Upper lobe of left lung (tissue), 6 donors: Measurements from ENCODE around the gene KLK4. TPM values are rescaled to one million over a fixed set of nuclear protein-coding genes. Genes with fewer than 3 reads are reported as not detected.

Experiments used
- ATAC-seq, 2 donors: fragments of 200-7000 bp; cut with Tn5 transposase; one replicate each; pipeline ENCODE4 v1.9.1; 2022; ENCODE audit warnings: mild to moderate bottlenecking in 2 of 2, moderate library complexity in 2 of 2; ENCODE audit not compliant: low FRiP score in 2 of 2
- DNase-seq, 2 donors: peaks; one replicate each; pipeline ENCODE4 v3.0.0-alpha.2; 2019 to 2020
- H3K27ac ChIP-seq, 4 donors: fragments of 200-600 bp; sonication (generic); one replicate each; pipeline ENCODE4 v1.5.1; 2016 to 2019
- H3K27me3 ChIP-seq, 4 donors: fragments of 200-600 bp; sonication (generic); one replicate each; pipeline ENCODE4 v1.5.1; 2017 to 2019
- H3K36me3 ChIP-seq, 4 donors: fragments of 200-600 bp; sonication (generic); one replicate each; pipeline ENCODE4 v1.5.1; 2016 to 2019
- H3K4me1 ChIP-seq, 4 donors: fragments of 200-600 bp; sonication (generic); one replicate each; pipeline ENCODE4 v1.5.1; 2018 to 2019
- H3K4me3 ChIP-seq, 4 donors: fragments of 200-600 bp; sonication (generic); one replicate each; pipeline ENCODE4 v1.5.1; 2017 to 2019; ENCODE audit warnings: mild to moderate bottlenecking in 2 of 4, moderate library complexity in 1 of 4
- H3K9me3 ChIP-seq, 4 donors: fragments of 200-600 bp; sonication (generic); one replicate each; pipeline ENCODE4 v1.5.1; 2018 to 2019
- EP300 ChIP-seq, 4 donors: sonication (generic); formaldehyde crosslinking; IDR thresholded peaks; one replicate each; pipeline ENCODE4 v1.5.1; 2017; ENCODE audit warnings: antibody characterized with exemption in 4 of 4, control low read depth in 2 of 4
- POLR2A ChIP-seq, 4 donors: fragments of 450-650 bp; IDR thresholded peaks; one replicate each; pipeline ENCODE4 v1.5.1; 2016 to 2017; ENCODE audit warnings: antibody characterized with exemption in 4 of 4, mild to moderate bottlenecking in 2 of 4
- POLR2AphosphoS5 ChIP-seq, 2 donors: sonication (generic); formaldehyde crosslinking; IDR thresholded peaks; one replicate each; pipeline ENCODE4 v1.5.1; 2017; ENCODE audit warnings: antibody characterized with exemption in 2 of 2
- WGBS, 2 donors: methylation state at CpG; one replicate each; pipeline ENCODE4 v1.1.5; 2017 to 2018; 5-methylcytosine and 5-hydroxymethylcytosine counted together
- total RNA-seq, 6 donors: library from RNA; depleted of rRNA in 4 of 6; stranded (reverse); fragments of >200 nt in 4 of 6; gene quantifications; one replicate each; pipeline versions ENCODE4 v1.1.0 to v1.2.1, GENCODE V29; 2016 to 2021
- TF ChIP-seq, protein P1 (sequence below), 6 experiments: fragments of 450-650 bp in 4 of 6; fragments of 200-600 bp in 2 of 6; sonication (generic) in 2 of 6; IDR thresholded peaks; one replicate each; pipeline ENCODE4 v1.5.1; 2016 to 2019; ENCODE audit warnings: antibody characterized with exemption in 6 of 6
- donor health status: DM: no; HTN: no; CAD: no; lungs with moderate emphysema.
- donor health status: DM: no; HTN: yes; CAD: no; lungs with severe emphysema.

Gene KLK4, protein sequence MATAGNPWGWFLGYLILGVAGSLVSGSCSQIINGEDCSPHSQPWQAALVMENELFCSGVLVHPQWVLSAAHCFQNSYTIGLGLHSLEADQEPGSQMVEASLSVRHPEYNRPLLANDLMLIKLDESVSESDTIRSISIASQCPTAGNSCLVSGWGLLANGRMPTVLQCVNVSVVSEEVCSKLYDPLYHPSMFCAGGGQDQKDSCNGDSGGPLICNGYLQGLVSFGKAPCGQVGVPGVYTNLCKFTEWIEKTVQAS
- total RNA-seq: not detected

DNA sequence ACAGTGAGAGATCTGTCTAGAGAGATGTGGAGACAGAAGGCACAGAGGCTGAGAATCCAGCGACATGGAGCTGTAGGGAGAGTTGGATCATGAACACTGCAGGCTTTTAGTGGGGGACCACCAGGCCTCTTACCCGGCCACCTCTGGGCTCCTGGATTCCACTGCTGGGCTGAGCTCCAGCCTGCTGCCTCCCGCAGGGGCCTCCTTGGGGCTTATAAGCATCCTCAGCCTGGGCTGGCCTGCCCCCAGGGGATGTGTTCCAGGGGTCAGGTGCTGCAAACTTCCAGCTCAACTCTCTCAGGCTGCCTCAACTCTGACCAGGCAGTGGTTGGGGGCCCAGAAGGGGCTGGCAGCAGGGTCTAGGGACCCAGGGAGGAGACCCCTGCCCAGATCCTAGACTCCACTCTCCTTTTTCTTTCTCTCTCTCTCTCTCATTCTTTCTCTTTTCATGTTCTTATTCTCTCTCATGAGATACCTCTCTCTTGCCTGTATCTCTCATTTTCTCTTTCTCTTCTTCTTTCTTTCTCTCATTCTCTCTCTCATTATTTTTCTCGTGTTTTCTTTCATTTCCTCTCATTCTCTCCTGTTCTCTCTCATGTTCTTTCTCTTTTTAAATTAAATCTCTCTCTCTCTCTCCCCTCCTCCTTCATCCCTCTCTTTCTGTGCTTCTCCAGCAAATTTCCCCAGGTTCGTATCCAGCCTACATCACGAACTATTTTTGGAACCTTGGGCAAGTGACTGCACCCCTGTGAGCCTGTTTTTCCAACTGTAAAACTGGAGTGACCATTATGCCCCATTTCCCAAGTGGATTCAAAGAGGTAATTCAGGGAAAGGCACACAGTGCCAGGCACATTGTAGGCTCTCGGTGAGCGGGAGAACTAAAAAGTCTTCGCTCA lies at the start of gene KLK4:
Gene KLK4 (minus strand): TSS at position 190 of the 896 bp plus-strand sequence. CDS start 657 bp downstream, outside the sequence.
- peaks cover 0 to 30% (median 12%) of the 10 kb centered on the region in 4 donors for H3K27me3 ChIP-seq
- no peaks in the 10 kb centered on the region for H3K36me3 ChIP-seq
- no peaks in the 10 kb centered on the region for H3K9me3 ChIP-seq
- DNase-seq (no peak), ATAC-seq (peak in 1 of 2 donors; percentile 25)
- peaks cover 0 to 9% (median 6%) of the 10 kb centered on the region in 4 donors for H3K4me1 ChIP-seq
- H3K27ac ChIP-seq: no peak within 1 kb of the TSS
- WGBS, 2 donors: 57 to 62% methylated on average over 9 of the region's 9 CpGs
- H3K4me3 ChIP-seq: no peak within 1 kb of the TSS
- no peak for TF ChIP-seq POLR2AphosphoS5 (IDR thresholded peaks at IDR 0.05)
- TF ChIP-seq POLR2A (IDR thresholded peaks at IDR 0.05): no peak
- no peak for TF ChIP-seq EP300 (IDR thresholded peaks at IDR 0.05)
- TF ChIP-seq, protein P1, sequence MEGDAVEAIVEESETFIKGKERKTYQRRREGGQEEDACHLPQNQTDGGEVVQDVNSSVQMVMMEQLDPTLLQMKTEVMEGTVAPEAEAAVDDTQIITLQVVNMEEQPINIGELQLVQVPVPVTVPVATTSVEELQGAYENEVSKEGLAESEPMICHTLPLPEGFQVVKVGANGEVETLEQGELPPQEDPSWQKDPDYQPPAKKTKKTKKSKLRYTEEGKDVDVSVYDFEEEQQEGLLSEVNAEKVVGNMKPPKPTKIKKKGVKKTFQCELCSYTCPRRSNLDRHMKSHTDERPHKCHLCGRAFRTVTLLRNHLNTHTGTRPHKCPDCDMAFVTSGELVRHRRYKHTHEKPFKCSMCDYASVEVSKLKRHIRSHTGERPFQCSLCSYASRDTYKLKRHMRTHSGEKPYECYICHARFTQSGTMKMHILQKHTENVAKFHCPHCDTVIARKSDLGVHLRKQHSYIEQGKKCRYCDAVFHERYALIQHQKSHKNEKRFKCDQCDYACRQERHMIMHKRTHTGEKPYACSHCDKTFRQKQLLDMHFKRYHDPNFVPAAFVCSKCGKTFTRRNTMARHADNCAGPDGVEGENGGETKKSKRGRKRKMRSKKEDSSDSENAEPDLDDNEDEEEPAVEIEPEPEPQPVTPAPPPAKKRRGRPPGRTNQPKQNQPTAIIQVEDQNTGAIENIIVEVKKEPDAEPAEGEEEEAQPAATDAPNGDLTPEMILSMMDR (IDR thresholded peaks at IDR 0.05): no peak

DNA sequence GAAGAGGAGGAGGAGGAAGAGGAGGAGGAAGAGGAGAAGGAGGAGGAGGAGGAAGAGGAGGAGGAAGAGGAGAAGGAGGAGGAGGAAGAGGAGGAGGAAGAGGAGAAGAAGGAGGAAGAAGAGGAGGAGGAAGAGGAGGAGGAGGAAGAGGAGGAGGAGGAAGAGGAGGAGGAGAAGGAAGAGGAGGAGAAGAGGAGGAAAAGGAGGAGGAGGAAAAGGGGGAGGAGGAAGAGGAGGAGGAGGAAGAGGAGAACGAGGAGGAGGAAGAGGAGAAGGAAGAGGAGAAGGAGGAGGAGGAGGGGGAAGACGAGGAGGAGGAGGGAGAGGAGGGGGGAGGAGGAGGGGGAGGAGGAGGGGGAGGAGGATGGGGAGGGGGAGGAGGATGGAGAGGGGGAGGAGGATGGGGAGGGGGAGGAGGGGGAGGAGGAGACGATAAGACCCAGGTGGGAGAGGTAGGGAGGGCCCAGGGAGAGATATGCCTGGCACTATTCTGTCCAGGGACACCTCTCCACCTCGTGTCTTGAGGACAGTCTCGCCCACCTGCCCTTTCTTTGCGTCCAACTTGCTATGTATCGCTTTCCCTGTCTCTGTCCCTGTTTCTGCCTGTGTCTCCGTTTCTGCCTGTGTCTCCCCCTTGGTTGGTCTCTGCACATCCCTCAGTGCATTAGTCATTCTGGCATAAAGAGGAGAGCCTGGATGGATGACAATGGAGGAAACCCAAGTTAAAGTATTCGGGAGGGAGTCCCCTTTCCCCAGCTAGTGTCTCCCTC lies 48.7 kb upstream of the KLK4 start:
- Histone ChIP-seq H3K4me3 (no peak overlapping the region), H3K27me3 (no peaks in the 10 kb centered on the region), H3K4me1 (no peaks in the 10 kb centered on the region), H3K9me3 (no peaks in the 10 kb centered on the region), H3K27ac (no peak overlapping the region), H3K36me3 (no peaks in the 10 kb centered on the region)
- ATAC-seq (no peak), DNase-seq (no peak)
- no peak for TF ChIP-seq POLR2AphosphoS5 (IDR thresholded peaks at IDR 0.05)
- TF ChIP-seq, protein P1 (IDR thresholded peaks at IDR 0.05): no peak
- TF ChIP-seq EP300 (IDR thresholded peaks at IDR 0.05): no peak
- no peak for TF ChIP-seq POLR2A (IDR thresholded peaks at IDR 0.05)
- WGBS, 2 donors: 55 to 60% methylated on average over 8 to 9 of the region's 9 CpGs

DNA sequence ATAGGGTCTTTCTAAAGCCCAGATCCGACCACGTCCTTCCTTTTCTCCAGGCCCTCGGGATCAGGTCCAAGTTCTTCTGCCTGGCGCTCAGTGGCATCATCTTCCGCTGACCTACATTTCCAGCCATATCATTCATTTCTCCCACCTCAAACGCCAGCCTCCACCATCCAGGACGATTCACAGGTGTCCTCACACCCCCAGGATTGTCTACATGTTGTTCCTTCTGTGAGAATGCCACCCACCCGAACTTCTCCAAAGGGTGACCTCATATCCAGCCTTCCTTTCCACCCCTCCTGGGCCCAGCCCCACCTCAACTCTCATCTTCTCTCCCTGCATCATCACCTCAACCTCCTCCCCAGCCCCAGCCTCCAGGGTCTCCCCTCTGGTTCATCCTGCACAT lies 46.4 kb upstream of the KLK4 start:
- Histone ChIP-seq H3K4me3 (no peak overlapping the region), H3K9me3 (no peaks in the 10 kb centered on the region), H3K36me3 (no peaks in the 10 kb centered on the region), H3K27me3 (no peaks in the 10 kb centered on the region), H3K27ac (no peak overlapping the region), H3K4me1 (no peaks in the 10 kb centered on the region)
- DNase-seq (no peak), ATAC-seq (no peak)
- 58 to 73% methylated on average over 8 of the region's 8 CpGs for WGBS, 2 donors
- TF ChIP-seq EP300 (IDR thresholded peaks at IDR 0.05) (no peak), POLR2A (IDR thresholded peaks at IDR 0.05) (no peak), POLR2AphosphoS5 (IDR thresholded peaks at IDR 0.05) (no peak)
- TF ChIP-seq, protein P1 (IDR thresholded peaks at IDR 0.05): no peak

DNA sequence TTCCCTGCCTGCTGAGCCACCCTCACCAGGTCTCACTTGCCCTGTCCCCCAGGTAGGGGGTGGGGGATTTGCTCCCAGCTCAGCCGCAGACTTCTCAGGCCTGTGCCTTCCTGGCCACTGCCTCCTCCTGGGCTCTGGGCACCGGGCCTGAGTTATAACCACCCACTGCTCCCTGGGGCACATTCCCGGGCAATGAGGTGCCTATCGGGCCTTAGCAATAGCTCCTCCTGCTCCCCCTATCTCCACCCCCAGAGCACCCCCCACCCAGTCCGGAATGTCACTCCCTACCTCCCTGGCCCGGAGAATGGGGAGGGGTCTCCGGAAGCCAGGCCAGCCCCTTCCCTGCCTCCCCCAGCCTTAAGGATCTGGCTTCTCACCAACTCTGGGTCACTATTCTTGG lies 41.7 kb upstream of the KLK4 start, which contains the start of gene KLK5:
Gene KLK5 (minus strand): TSS at position 129 of the 400 bp plus-strand sequence. CDS start 381 bp downstream, outside the sequence.
- H3K27me3 ChIP-seq: no peaks in the 10 kb centered on the region
- 6 to 11% methylated on average over 2 to 7 of the region's 7 CpGs for WGBS, 2 donors

More for the DNA sequence above, 41.7 kb upstream of the KLK4 start, which contains the start of gene KLK5:
- DNase-seq: no peak
- ATAC-seq: no peak
- no peak within 1 kb of the TSS for H3K4me3 ChIP-seq
- TF ChIP-seq POLR2A (IDR thresholded peaks at IDR 0.05) (no peak), POLR2AphosphoS5 (IDR thresholded peaks at IDR 0.05) (no peak)
- H3K27ac ChIP-seq: no peak within 1 kb of the TSS
- no peaks in the 10 kb centered on the region for H3K36me3 ChIP-seq
- H3K9me3 ChIP-seq: no peaks in the 10 kb centered on the region
- no peaks in the 10 kb centered on the region for H3K4me1 ChIP-seq
